Ovary (tissue), 9 donors: Measurements from ENCODE around the gene WDFY4. TPM values are rescaled to one million over a fixed set of nuclear protein-coding genes. Genes with fewer than 3 reads are reported as not detected.

Experiments
- DNase-seq, 5 donors: peaks; one replicate each; pipeline ENCODE4 v3.0.0-alpha.2; 2019 to 2020
- H3K27ac ChIP-seq, 2 donors: fragments of 200-600 bp; one replicate each; pipeline versions ENCODE4 v1.5.1 to v1.8.0; 2019 to 2022
- H3K27me3 ChIP-seq: fragments of 200-600 bp; one replicate; pipeline ENCODE4 v1.8.0; 2022
- H3K36me3 ChIP-seq: fragments of 200-600 bp; sonication (generic); one replicate; pipeline ENCODE4 v1.5.1; 2019
- H3K4me1 ChIP-seq: one replicate; pipeline ENCODE4 v1.8.1; 2013; ENCODE audit warnings: mild to moderate bottlenecking, moderate library complexity; ENCODE audit not compliant: insufficient read depth
- H3K4me3 ChIP-seq: fragments of 200-600 bp; sonication (generic); one replicate; pipeline ENCODE4 v1.5.1; 2017
- H3K9me3 ChIP-seq, 2 donors: fragments of 200-600 bp in 1 of 2; sonication (generic) in 1 of 2; one replicate each; pipeline versions ENCODE4 v1.5.1 to v1.8.1; 2013 to 2019; ENCODE audit warnings: mild to moderate bottlenecking in 1 of 2, moderate library complexity in 1 of 2
- CTCF ChIP-seq, 3 donors: fragments of 450-650 bp in 2 of 3; fragments of 200-600 bp in 1 of 3; IDR thresholded peaks; one replicate each; pipeline versions ENCODE4 v1.5.1 to v1.8.0; 2016 to 2022; ENCODE audit warnings: antibody characterized with exemption in 3 of 3, mild to moderate bottlenecking in 1 of 3
- EP300 ChIP-seq: sonication (generic); formaldehyde crosslinking; IDR thresholded peaks from one replicate; pipeline ENCODE4 v1.6.1; 2017; ENCODE audit warnings: antibody characterized with exemption
- POLR2A ChIP-seq: fragments of 450-650 bp; IDR thresholded peaks from one replicate; pipeline ENCODE4 v1.6.1; 2017; ENCODE audit warnings: antibody characterized with exemption, mild to moderate bottlenecking, moderate library complexity
- WGBS, 3 donors: extraction: QIAGEN DNeasy Blood & Tissue Kit in 1 of 3; methylation state at CpG; one replicate each; pipeline versions ENCODE4 v1.1.5 to v1.1.7; 2013 to 2017; 5-methylcytosine and 5-hydroxymethylcytosine counted together
- intact Hi-C, 4 donors: fragments of 100-400 bp; cut with DNase I; formaldehyde crosslinking; loops; one replicate each; pipeline versions ENCODE4 v1.11.0 to v1.15.1; 2022 to 2023
- polyA plus RNA-seq, 2 donors: library from polyadenylated mRNA; stranded (reverse); fragments of 200-250 nt in 1 of 2; fragments of 350-450 nt in 1 of 2; fragmentation: Illumina TruSeq in 1 of 2; extraction: RNeasy Lipid Tissue Mini Kit (QIAGEN cat#74804) in 1 of 2; gene quantifications; one replicate each; pipeline ENCODE4 v1.2.3, GENCODE V29; 2013 to 2014
- total RNA-seq, 7 donors: library from RNA; depleted of rRNA in 2 of 7; stranded (reverse); fragments of >200 nt in 2 of 7; fragmentation: NEBNext Ultra II Directional in 3 of 7; extraction: Animal tissue kit (Norgen Biotek cat#: 25700) in 3 of 7; gene quantifications; one replicate each; pipeline versions ENCODE4 v1.1.0 to v1.2.4, GENCODE V29; 2016 to 2023
- donor health status: DM: no; HTN: no; CAD: no; lungs with moderate emphysema.
- donor health status: DM: no; HTN: no; CAD: no.
- donor health status: Bipolar disorder and iron deficiency.
- donor health status: DM: yes; HTN: yes; CAD: no.
- donor health status: DM: no; HTN: no; CAD: no.
- donor health status: DM: yes; HTN: yes; CAD: no.

WDFY4 gene
- total and polyA plus RNA-seq, 9 donors, result 0.54 to 4.2 (median 1.7) TPM

- intact Hi-C loops, result no loop called here
- peak in 2 of 5 donors; percentile 22 to 54 for DNase-seq
- no peak for TF ChIP-seq EP300
- no peak for TF ChIP-seq POLR2A
- no peak for TF ChIP-seq CTCF (IDR thresholded peaks at IDR 0.05)
- peak overlapping the region in 1 of 2 donors; percentile 78 for H3K27ac ChIP-seq
- H3K4me1 ChIP-seq, result peaks cover 18% of the 10 kb centered on the region
- H3K9me3 ChIP-seq, result no peaks in the 10 kb centered on the region
- no peak overlapping the region for H3K4me3 ChIP-seq
- H3K36me3 ChIP-seq, result no peaks in the 10 kb centered on the region
- H3K27me3 ChIP-seq, result no peaks in the 10 kb centered on the region
- WGBS, 3 donors, result 10 to 15% (median 15%) methylated on average over 5 of the region's 5 CpGs
Observed at GRCh38 chr10:49023752-49024151, 339.1 kb downstream of the WDFY4 start.

DNA sequence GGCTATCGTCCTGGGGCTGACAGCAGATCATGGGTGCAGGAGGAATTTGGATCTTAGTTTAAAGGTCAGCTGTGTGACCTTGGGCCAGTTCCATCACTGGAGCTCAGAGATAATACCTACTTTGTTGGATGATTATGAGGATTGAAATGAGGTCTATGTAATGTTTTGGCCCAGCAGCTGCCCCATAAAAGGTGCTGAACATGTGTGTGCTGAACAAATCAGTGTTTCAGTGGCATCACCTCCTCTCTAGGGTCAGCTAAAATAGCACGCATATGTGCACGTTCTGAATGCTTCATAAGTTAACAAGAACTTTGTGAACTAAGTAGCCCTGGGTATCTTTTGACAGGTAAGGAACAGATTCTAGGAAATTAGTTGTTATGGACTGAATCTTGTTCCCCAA lies 339.8 kb downstream of the WDFY4 start:
- H3K9me3 ChIP-seq, result no peaks in the 10 kb centered on the region
- H3K36me3 ChIP-seq, result no peaks in the 10 kb centered on the region
- 18 to 35% (median 22%) methylated on average over 3 of the region's 3 CpGs for WGBS, 3 donors
- peak overlapping the region; percentile 9 to 78 for H3K27ac ChIP-seq
- peaks cover 18% of the 10 kb centered on the region for H3K4me1 ChIP-seq
- no peak overlapping the region for H3K4me3 ChIP-seq
- peak in 1 of 5 donors; percentile 12 for DNase-seq
- TF ChIP-seq POLR2A, result no peak
- no peak for TF ChIP-seq EP300
- H3K27me3 ChIP-seq, result no peaks in the 10 kb centered on the region
- intact Hi-C loops, result no loop called here

GRCh38 chr10:49025347-49025983 lies 340.8 kb downstream of the WDFY4 start:
- peak in 1 of 5 donors; percentile 56 for DNase-seq
- Histone ChIP-seq H3K27ac (peak overlapping the region in 1 of 2 donors; percentile 78), H3K4me1 (peaks cover 18% of the 10 kb centered on the region), H3K4me3 (no peak overlapping the region), H3K9me3 (no peaks in the 10 kb centered on the region), H3K27me3 (no peaks in the 10 kb centered on the region), H3K36me3 (no peaks in the 10 kb centered on the region)
- intact Hi-C loops, result no loop called here
- TF ChIP-seq EP300 (no peak), POLR2A (no peak), CTCF (IDR thresholded peaks at IDR 0.05) (no peak)
- WGBS, 3 donors, result 66 to 80% (median 68%) methylated on average over 7 of the region's 7 CpGs

DNA sequence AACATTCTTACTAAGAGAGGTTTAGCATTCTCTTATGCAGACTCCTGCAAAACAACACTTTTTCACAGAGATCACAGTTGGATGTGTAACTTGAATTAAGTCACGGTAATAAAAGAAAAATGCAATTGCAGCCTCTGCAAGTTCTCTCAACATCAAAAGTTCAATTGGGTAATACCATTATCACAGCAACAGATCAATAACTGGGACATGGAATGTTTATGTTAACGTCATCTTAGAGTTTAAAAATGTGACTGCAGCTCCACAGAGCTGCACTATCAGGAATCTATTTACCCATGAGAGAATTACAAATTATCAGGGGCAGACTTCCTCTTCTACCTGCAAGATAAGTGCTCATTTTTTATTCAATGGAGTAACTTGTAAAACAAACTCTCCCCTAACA lies 344.0 kb downstream of the WDFY4 start:
- intact Hi-C loops, result no loop called here
- Histone ChIP-seq H3K9me3 (no peaks in the 10 kb centered on the region), H3K27ac (no peak overlapping the region), H3K36me3 (no peaks in the 10 kb centered on the region), H3K27me3 (no peaks in the 10 kb centered on the region), H3K4me3 (no peak overlapping the region), H3K4me1 (peaks cover 18% of the 10 kb centered on the region)
- no peak for DNase-seq
- WGBS, 3 donors, result 88 to 93% (median 92%) methylated on average over 2 of the region's 2 CpGs
- TF ChIP-seq EP300 (no peak), CTCF (IDR thresholded peaks at IDR 0.05) (no peak), POLR2A (no peak)

DNA sequence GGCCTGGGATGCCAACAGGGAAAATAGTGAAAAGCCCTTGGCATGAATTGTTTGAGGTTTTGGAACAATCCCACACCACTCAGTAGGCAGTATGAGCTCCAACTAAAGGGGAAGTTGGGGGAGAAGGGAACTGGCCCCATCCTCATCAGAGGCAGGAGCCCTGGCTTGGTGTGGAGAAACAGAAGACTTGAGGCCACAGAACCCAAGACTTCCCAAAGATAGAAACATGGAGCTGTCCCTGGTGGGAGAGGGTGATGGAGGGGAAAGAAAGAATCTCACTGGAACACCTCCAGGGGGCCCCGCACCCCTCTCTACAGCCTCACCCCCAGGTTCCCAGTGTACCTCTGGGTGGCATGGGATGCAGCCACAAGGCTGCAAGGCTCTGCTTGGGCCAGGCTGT lies 345.0 kb downstream of the WDFY4 start:
- no peak for DNase-seq
- no peak overlapping the region for H3K27ac ChIP-seq
- TF ChIP-seq CTCF (IDR thresholded peaks at IDR 0.05) (no peak), EP300 (no peak), POLR2A (no peak)
- H3K4me3 ChIP-seq, result no peak overlapping the region
- H3K9me3 ChIP-seq, result no peaks in the 10 kb centered on the region
- 93 to 100% (median 100%) methylated on average over 1 of the region's 1 CpG for WGBS, 3 donors
- no peaks in the 10 kb centered on the region for H3K27me3 ChIP-seq
- H3K36me3 ChIP-seq, result no peaks in the 10 kb centered on the region
- intact Hi-C loops, result no loop called here
- peaks cover 12% of the 10 kb centered on the region for H3K4me1 ChIP-seq
